Testis (tissue), 3 donors: ENCODE results near the gene PCSK6. TPM values are rescaled to one million over a fixed set of nuclear protein-coding genes. Genes with fewer than 3 reads are reported as not detected.

Source experiments
- DNase-seq: peaks from one replicate; pipeline ENCODE4 v3.0.0-alpha.2; 2019
- H3K27ac ChIP-seq, 2 donors: fragments of 200-600 bp; sonication (generic); one replicate each; pipeline ENCODE4 v1.5.1; 2019
- H3K27me3 ChIP-seq: fragments of 200-600 bp; sonication (generic); one replicate; pipeline ENCODE4 v1.5.1; 2019
- H3K36me3 ChIP-seq: fragments of 200-600 bp; sonication (generic); one replicate; pipeline ENCODE4 v1.5.1; 2017; ENCODE audit warnings: low read depth; ENCODE audit errors: missing control alignments
- H3K4me1 ChIP-seq: fragments of 200-600 bp; sonication (generic); one replicate; pipeline ENCODE4 v1.5.1; 2019
- H3K4me3 ChIP-seq, 2 donors: fragments of 200-600 bp; sonication (generic); one replicate each; pipeline ENCODE4 v1.5.1; 2017 to 2019
- H3K9me3 ChIP-seq: fragments of 200-600 bp; sonication (generic); one replicate; pipeline ENCODE4 v1.5.1; 2017
- POLR2A ChIP-seq: fragments of 450-650 bp; IDR thresholded peaks from one replicate; pipeline ENCODE4 v1.6.1; 2017; ENCODE audit warnings: antibody characterized with exemption, mild to moderate bottlenecking, moderate library complexity
- WGBS, 2 donors: methylation state at CpG; one replicate each; pipeline ENCODE4 v1.1.5; 2018; 5-methylcytosine and 5-hydroxymethylcytosine counted together
- intact Hi-C: fragments of 100-400 bp; cut with DNase I; formaldehyde crosslinking; loops from one replicate; pipeline ENCODE4 v1.15.1; 2023; ENCODE audit warnings: low total_unique reads
- polyA plus RNA-seq: library from polyadenylated mRNA; stranded (reverse); fragments of 350-450 nt; fragmentation: Illumina TruSeq; extraction: RNeasy Lipid Tissue Mini Kit (QIAGEN cat#74804); gene quantifications from one replicate; pipeline ENCODE4 v1.2.3, GENCODE V29; 2014; ENCODE audit warnings: low read depth, low replicate concordance; ENCODE audit not compliant: insufficient read depth
- total RNA-seq, 2 donors: library from RNA; depleted of rRNA; stranded (reverse); fragments of >200 nt; gene quantifications; one replicate each; pipeline ENCODE4 v1.2.3, GENCODE V29; 2016
- TF ChIP-seq, protein P1 (sequence below), 3 experiments: fragments of 450-650 bp in 2 of 3; fragments of 200-600 bp in 1 of 3; sonication (generic) in 1 of 3; IDR thresholded peaks; one replicate each; pipeline ENCODE4 v1.5.1; 2016 to 2019; ENCODE audit warnings: antibody characterized with exemption in 3 of 3, mild to moderate bottlenecking in 2 of 3, moderate library complexity in 1 of 3

The PCSK6 gene
- total and polyA plus RNA-seq, 3 donors from 2014 or later, result 43.9 to 156 (median 95.4) TPM

GRCh38 chr15:101450403-101451265, 38.9 kb downstream of the PCSK6 start:
- Histone ChIP-seq H3K36me3 (no peaks in the 10 kb centered on the region), H3K9me3 (no peaks in the 10 kb centered on the region), H3K27ac (peak overlapping the region; percentile 73), H3K4me3 (no peak overlapping the region), H3K4me1 (peaks cover 62% of the 10 kb centered on the region), H3K27me3 (no peaks in the 10 kb centered on the region)
- peak; percentile 21 for DNase-seq
- WGBS, 2 donors, result 43 to 51% methylated on average over 4 to 18 of the region's 18 CpGs
- TF ChIP-seq, protein P1, sequence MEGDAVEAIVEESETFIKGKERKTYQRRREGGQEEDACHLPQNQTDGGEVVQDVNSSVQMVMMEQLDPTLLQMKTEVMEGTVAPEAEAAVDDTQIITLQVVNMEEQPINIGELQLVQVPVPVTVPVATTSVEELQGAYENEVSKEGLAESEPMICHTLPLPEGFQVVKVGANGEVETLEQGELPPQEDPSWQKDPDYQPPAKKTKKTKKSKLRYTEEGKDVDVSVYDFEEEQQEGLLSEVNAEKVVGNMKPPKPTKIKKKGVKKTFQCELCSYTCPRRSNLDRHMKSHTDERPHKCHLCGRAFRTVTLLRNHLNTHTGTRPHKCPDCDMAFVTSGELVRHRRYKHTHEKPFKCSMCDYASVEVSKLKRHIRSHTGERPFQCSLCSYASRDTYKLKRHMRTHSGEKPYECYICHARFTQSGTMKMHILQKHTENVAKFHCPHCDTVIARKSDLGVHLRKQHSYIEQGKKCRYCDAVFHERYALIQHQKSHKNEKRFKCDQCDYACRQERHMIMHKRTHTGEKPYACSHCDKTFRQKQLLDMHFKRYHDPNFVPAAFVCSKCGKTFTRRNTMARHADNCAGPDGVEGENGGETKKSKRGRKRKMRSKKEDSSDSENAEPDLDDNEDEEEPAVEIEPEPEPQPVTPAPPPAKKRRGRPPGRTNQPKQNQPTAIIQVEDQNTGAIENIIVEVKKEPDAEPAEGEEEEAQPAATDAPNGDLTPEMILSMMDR (IDR thresholded peaks at IDR 0.05), result no peak
- TF ChIP-seq POLR2A, result no peak
- intact Hi-C loops, result no loop called here

- H3K27me3 ChIP-seq, result no peaks in the 10 kb centered on the region
- DNase-seq, result peak; percentile 13
- 79 to 84% methylated on average over 21 of the region's 21 CpGs for WGBS, 2 donors
- TF ChIP-seq, protein P1 (IDR thresholded peaks at IDR 0.05), result no peak
- TF ChIP-seq POLR2A, result no peak
- no peaks in the 10 kb centered on the region for H3K9me3 ChIP-seq
- intact Hi-C loops, result no loop called here
- H3K27ac ChIP-seq, result peak overlapping the region; percentile 73
- H3K4me3 ChIP-seq, result no peak overlapping the region
- H3K4me1 ChIP-seq, result peaks cover 63% of the 10 kb centered on the region
- no peaks in the 10 kb centered on the region for H3K36me3 ChIP-seq
Observed at GRCh38 chr15:101449471-101450402, 39.8 kb downstream of the PCSK6 start.

DNA sequence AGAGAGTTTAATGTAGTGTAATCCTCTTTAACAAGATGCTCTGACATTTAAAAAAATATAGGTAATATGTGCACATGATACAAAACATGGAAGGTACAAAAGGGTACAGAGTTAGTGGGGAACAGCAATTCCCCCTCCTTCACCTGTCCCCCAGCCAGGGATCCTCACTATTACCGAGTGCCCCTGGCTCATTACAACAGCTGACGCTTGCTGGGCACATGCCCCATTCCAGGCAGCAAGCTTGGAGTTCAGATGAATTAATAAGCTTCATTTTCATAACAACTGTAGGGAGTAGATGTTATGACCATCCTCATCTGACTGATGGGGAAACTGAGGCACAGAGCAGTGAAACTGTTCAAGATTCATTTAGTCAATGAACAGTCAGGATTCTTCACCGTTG, 41.2 kb downstream of the PCSK6 start:
- H3K4me3 ChIP-seq, result no peak overlapping the region
- H3K27ac ChIP-seq, result no peak overlapping the region
- intact Hi-C loops, result no loop called here
- no peaks in the 10 kb centered on the region for H3K9me3 ChIP-seq
- peak; percentile 8 for DNase-seq
- TF ChIP-seq, protein P1 (IDR thresholded peaks at IDR 0.05), result no peak
- TF ChIP-seq POLR2A, result no peak
- no peaks in the 10 kb centered on the region for H3K27me3 ChIP-seq
- H3K36me3 ChIP-seq, result no peaks in the 10 kb centered on the region
- H3K4me1 ChIP-seq, result peaks cover 53% of the 10 kb centered on the region
- 89 to 94% methylated on average over 3 of the region's 3 CpGs for WGBS, 2 donors

GRCh38 chr15:101447561-101448071, 41.9 kb downstream of the PCSK6 start:
- 74 to 84% methylated on average over 20 of the region's 20 CpGs for WGBS, 2 donors
- H3K36me3 ChIP-seq, result no peaks in the 10 kb centered on the region
- intact Hi-C loops, result no loop called here
- DNase-seq, result peak; percentile 51
- H3K9me3 ChIP-seq, result no peaks in the 10 kb centered on the region
- H3K4me3 ChIP-seq, result no peak overlapping the region
- H3K27ac ChIP-seq, result peak overlapping the region; percentile 11 to 46
- peaks cover 46% of the 10 kb centered on the region for H3K4me1 ChIP-seq
- H3K27me3 ChIP-seq, result no peaks in the 10 kb centered on the region
- TF ChIP-seq POLR2A, result no peak
- TF ChIP-seq, protein P1 (IDR thresholded peaks at IDR 0.05), result no peak
